ENCODE results near the gene ZNF518B. TPM values are rescaled to one million over a fixed set of nuclear protein-coding genes. Genes with fewer than 3 reads are reported as not detected.

ZNF518B gene
- total RNA-seq, 1 donor from 2014 or later: 21.4 TPM

- TF ChIP-seq, protein P1, sequence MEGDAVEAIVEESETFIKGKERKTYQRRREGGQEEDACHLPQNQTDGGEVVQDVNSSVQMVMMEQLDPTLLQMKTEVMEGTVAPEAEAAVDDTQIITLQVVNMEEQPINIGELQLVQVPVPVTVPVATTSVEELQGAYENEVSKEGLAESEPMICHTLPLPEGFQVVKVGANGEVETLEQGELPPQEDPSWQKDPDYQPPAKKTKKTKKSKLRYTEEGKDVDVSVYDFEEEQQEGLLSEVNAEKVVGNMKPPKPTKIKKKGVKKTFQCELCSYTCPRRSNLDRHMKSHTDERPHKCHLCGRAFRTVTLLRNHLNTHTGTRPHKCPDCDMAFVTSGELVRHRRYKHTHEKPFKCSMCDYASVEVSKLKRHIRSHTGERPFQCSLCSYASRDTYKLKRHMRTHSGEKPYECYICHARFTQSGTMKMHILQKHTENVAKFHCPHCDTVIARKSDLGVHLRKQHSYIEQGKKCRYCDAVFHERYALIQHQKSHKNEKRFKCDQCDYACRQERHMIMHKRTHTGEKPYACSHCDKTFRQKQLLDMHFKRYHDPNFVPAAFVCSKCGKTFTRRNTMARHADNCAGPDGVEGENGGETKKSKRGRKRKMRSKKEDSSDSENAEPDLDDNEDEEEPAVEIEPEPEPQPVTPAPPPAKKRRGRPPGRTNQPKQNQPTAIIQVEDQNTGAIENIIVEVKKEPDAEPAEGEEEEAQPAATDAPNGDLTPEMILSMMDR (IDR thresholded peaks at IDR 0.05): no peak
- H3K27ac ChIP-seq: no peak overlapping the region
- DNase-seq: no peak
- no peaks in the 10 kb centered on the region for H3K4me1 ChIP-seq
- no peaks in the 10 kb centered on the region for H3K36me3 ChIP-seq
- no peaks in the 10 kb centered on the region for H3K27me3 ChIP-seq (ENCODE audit: low read depth)
- no peak for ATAC-seq
- no peak overlapping the region for H3K4me3 ChIP-seq
- intact Hi-C loops (cut with DNase I): no loop called here
- H3K9me3 ChIP-seq: no peaks in the 10 kb centered on the region
These were observed 43.5 kb upstream of the ZNF518B start for GRCh38 chr4:10500776-10501175.

DNA sequence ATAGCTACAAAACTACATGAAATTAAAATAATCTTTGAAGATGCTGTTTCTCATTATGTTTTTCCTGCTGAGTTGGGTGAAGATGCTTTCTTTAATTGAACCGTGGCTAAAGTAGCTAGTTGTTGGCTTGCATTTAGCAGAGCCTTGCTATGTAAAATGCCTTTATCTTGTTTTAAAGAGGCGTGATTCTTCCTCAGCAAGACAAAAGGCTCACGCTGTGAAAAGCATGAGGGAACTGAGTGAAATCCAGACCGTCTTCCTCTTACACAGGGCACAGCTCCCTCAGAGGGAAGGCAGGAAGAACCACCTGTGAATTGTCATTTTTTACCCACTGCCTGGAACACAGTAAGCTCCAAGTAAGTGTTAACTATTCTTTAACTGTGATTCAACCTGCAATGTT is 39.0 kb upstream of the ZNF518B start:
- no peak overlapping the region for H3K4me3 ChIP-seq
- no peak for DNase-seq
- H3K4me1 ChIP-seq: no peaks in the 10 kb centered on the region
- H3K9me3 ChIP-seq: no peaks in the 10 kb centered on the region
- TF ChIP-seq, protein P1 (IDR thresholded peaks at IDR 0.05): no peak
- no peak for ATAC-seq
- no peaks in the 10 kb centered on the region for H3K27me3 ChIP-seq (ENCODE audit: low read depth)
- H3K27ac ChIP-seq: no peak overlapping the region
- intact Hi-C loops (cut with DNase I): no loop called here
- H3K36me3 ChIP-seq: no peaks in the 10 kb centered on the region

- Histone ChIP-seq H3K27me3 (ENCODE audit: low read depth) (no peaks in the 10 kb centered on the region), H3K4me1 (no peaks in the 10 kb centered on the region), H3K9me3 (no peaks in the 10 kb centered on the region), H3K27ac (no peak overlapping the region), H3K4me3 (no peak overlapping the region), H3K36me3 (no peaks in the 10 kb centered on the region)
- no peak for DNase-seq
- TF ChIP-seq, protein P1 (IDR thresholded peaks at IDR 0.05): no peak
- intact Hi-C loops (cut with DNase I): no loop called here
- ATAC-seq: no peak
These were observed 38.4 kb upstream of the ZNF518B start for GRCh38 chr4:10495651-10496050.

DNA sequence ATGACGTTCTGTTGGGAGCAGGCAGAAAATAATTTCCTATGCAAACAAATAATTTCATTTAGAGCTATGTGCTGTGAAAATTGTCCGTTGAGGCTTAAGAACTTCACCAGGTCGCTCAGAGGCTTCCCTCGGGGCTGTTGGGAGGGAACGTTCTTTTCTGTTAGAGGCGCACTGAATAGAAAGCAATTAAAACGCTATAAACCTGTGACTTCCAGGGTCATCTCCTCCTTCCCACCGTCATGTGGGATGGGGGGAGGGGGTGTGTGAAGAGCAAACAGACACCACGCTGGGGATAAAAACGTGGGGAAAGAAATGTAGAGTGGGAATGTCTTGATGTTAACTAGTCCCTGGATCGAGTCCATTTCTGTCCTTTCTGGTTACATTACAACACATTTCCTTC is 35.2 kb upstream of the ZNF518B start:
- Histone ChIP-seq H3K9me3 (no peaks in the 10 kb centered on the region), H3K4me3 (no peak overlapping the region), H3K4me1 (no peaks in the 10 kb centered on the region), H3K36me3 (no peaks in the 10 kb centered on the region), H3K27me3 (ENCODE audit: low read depth) (no peaks in the 10 kb centered on the region), H3K27ac (no peak overlapping the region)
- ATAC-seq (no peak), DNase-seq (no peak)
- intact Hi-C loops (cut with DNase I): no loop called here
- TF ChIP-seq, protein P1 (IDR thresholded peaks at IDR 0.05): no peak

DNA sequence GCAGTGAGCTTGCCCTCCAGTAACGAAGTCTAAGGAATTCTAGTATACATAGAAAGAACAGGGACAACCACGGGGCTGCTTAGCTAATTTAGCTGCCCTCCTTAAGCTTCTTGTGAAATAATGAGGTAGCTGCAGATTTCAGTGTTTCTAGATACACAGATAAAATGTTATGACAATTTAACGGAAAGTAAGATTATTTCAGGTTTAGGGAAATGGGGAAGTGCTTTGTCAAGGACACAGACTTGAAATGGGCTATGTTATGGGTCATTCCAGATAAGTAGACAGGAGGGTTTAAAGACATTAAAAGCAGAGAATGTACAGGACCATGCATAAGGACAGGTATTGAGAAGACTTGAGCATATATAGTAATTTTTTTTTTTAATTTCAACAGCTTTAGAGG is 34.2 kb upstream of the ZNF518B start:
- Histone ChIP-seq H3K27me3 (ENCODE audit: low read depth) (no peaks in the 10 kb centered on the region), H3K9me3 (no peaks in the 10 kb centered on the region), H3K4me1 (no peaks in the 10 kb centered on the region), H3K27ac (no peak overlapping the region), H3K36me3 (no peaks in the 10 kb centered on the region), H3K4me3 (no peak overlapping the region)
- TF ChIP-seq, protein P1 (IDR thresholded peaks at IDR 0.05): no peak
- intact Hi-C loops (cut with DNase I): no loop called here
- DNase-seq (no peak), ATAC-seq (no peak)

- no peaks in the 10 kb centered on the region for H3K27me3 ChIP-seq (ENCODE audit: low read depth)
- intact Hi-C loops (cut with DNase I): no loop called here
These were observed 33.8 kb upstream of the ZNF518B start for GRCh38 chr4:10490996-10491395.

More at GRCh38 chr4:10490996-10491395, 33.8 kb upstream of the ZNF518B start:
- TF ChIP-seq, protein P1 (IDR thresholded peaks at IDR 0.05): no peak
- no peak overlapping the region for H3K4me3 ChIP-seq
- no peaks in the 10 kb centered on the region for H3K9me3 ChIP-seq
- no peak overlapping the region for H3K27ac ChIP-seq
- no peaks in the 10 kb centered on the region for H3K36me3 ChIP-seq
- DNase-seq (no peak), ATAC-seq (no peak)
- no peaks in the 10 kb centered on the region for H3K4me1 ChIP-seq

Data from lower lobe of right lung (tissue), 2 donors.